Measurements from ENCODE around the gene GNAT3.

Gene GNAT3

DNA sequence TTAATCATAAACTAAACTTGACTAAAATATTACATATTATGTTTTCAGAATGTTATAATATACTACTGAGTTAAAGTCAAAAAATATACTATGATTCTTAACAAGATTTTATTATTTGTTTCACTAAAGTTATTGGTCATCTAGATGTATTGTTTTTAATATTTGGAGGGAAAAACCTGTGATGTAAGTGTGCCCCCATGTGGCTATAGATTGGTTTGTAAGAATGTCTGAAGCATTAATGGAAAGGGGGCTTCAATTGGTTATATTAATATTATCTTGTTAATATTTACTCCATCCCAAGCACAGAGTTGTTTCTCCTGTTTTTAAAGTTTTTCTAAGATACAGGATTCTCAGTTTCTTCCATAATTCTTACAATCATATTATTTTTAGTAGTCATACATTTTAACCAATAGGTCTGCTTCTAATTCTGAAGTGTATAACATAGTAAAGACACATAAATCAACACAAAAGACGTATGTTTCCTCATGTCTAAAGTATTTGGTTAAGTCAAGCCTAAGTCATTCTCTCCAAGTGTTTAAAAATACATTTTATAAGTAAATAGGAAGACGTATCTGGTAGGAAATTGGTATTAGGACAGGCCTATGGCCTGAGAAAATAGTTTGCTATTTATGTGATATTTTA lies 58.0 kb downstream of the GNAT3 start:
- no peak overlapping the region for H3K9ac ChIP-seq (ENCODE audit: low read length)
- H3K27me3 ChIP-seq (ENCODE audit: control insufficient read depth, insufficient read depth, low read length), result no peaks in the 10 kb centered on the region
- H3K4me3 ChIP-seq (ENCODE audit: low read length), result no peak overlapping the region
- H3K27ac ChIP-seq (ENCODE audit: low read depth, low read length), result no peak overlapping the region
- no peaks in the 10 kb centered on the region for H3K36me3 ChIP-seq (ENCODE audit: control insufficient read depth, insufficient read depth, low read length)
- H3K4me1 ChIP-seq (ENCODE audit: control insufficient read depth, insufficient read depth, low read length), result no peaks in the 10 kb centered on the region

DNA sequence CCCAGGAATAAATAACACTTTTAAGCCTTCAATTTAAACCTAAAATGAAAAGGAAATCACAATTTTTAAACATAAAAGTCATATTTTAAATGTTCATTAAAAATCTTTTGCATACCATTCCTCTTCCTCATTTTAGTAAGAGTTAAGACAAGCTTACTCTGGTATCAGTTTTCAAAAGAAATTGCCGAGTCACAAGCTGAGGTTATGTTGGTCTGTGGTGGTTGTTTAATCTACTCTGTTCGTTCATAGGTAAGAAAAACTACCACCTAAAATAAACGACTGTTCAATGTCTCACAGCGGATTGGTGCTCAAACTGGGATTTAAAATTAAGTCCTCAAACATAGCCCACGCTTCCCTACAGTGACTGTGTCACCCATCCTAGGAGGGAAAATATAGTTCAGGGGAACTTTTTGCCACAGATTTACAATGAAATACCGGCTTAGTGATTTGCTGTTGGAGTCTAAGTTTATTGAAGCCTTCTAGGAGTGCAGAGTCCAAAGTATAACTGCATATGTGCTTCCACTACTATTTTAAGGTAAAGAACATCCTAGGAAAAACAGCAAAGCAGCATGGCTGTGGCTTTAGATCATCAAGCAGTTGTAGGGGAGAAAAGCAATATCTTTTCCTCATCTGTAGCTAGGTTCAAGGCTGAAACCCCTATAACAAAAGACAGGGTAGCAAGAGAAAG lies 61.1 kb downstream of the GNAT3 start:
- no peaks in the 10 kb centered on the region for H3K36me3 ChIP-seq (ENCODE audit: control insufficient read depth, insufficient read depth, low read length)
- H3K4me1 ChIP-seq (ENCODE audit: control insufficient read depth, insufficient read depth, low read length), result no peaks in the 10 kb centered on the region
- no peaks in the 10 kb centered on the region for H3K27me3 ChIP-seq (ENCODE audit: control insufficient read depth, insufficient read depth, low read length)
- no peak overlapping the region for H3K9ac ChIP-seq (ENCODE audit: low read length)
- H3K27ac ChIP-seq (ENCODE audit: low read depth, low read length), result no peak overlapping the region
- H3K4me3 ChIP-seq (ENCODE audit: low read length), result no peak overlapping the region

GRCh38 chr7:80449836-80450235 lies 62.0 kb downstream of the GNAT3 start:
- Histone ChIP-seq H3K4me1 (ENCODE audit: control insufficient read depth, insufficient read depth, low read length) (peaks cover 4% of the 10 kb centered on the region), H3K9ac (ENCODE audit: low read length) (no peak overlapping the region), H3K27me3 (ENCODE audit: control insufficient read depth, insufficient read depth, low read length) (no peaks in the 10 kb centered on the region), H3K36me3 (ENCODE audit: control insufficient read depth, insufficient read depth, low read length) (no peaks in the 10 kb centered on the region), H3K4me3 (ENCODE audit: low read length) (no peak overlapping the region), H3K27ac (ENCODE audit: low read depth, low read length) (no peak overlapping the region)

- H3K4me3 ChIP-seq (ENCODE audit: low read length), result no peak overlapping the region
- no peaks in the 10 kb centered on the region for H3K36me3 ChIP-seq (ENCODE audit: control insufficient read depth, insufficient read depth, low read length)
- H3K9ac ChIP-seq (ENCODE audit: low read length), result no peak overlapping the region
- no peak overlapping the region for H3K27ac ChIP-seq (ENCODE audit: low read depth, low read length)
- H3K27me3 ChIP-seq (ENCODE audit: control insufficient read depth, insufficient read depth, low read length), result no peaks in the 10 kb centered on the region
- peaks cover 6% of the 10 kb centered on the region for H3K4me1 ChIP-seq (ENCODE audit: control insufficient read depth, insufficient read depth, low read length)
Observed at GRCh38 chr7:80445351-80445750, 66.5 kb downstream of the GNAT3 start.

DNA sequence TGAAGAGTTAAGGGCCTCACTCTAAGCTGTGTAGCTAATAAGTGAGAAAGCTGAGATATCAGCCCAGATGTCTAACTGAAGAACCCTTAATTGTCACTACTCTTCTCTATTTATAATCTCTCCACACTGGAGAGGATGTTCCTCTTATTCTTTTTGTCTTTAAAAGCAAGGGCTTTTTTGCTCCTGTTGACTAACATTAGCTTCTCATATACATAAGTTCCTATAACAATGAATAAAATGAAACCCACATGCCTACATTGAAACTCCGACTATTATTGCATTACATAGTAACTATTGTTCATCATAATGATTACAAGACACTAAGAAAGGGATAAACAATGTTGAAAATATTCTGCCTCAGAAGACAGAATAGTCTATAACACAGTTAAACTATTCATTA lies 67.1 kb downstream of the GNAT3 start:
- H3K4me1 ChIP-seq (ENCODE audit: control insufficient read depth, insufficient read depth, low read length), result peaks cover 10% of the 10 kb centered on the region
- no peak overlapping the region for H3K9ac ChIP-seq (ENCODE audit: low read length)
- no peak overlapping the region for H3K4me3 ChIP-seq (ENCODE audit: low read length)
- no peaks in the 10 kb centered on the region for H3K36me3 ChIP-seq (ENCODE audit: control insufficient read depth, insufficient read depth, low read length)
- no peaks in the 10 kb centered on the region for H3K27me3 ChIP-seq (ENCODE audit: control insufficient read depth, insufficient read depth, low read length)
- no peak overlapping the region for H3K27ac ChIP-seq (ENCODE audit: low read depth, low read length)

- no peak overlapping the region for H3K9ac ChIP-seq (ENCODE audit: low read length)
- no peaks in the 10 kb centered on the region for H3K27me3 ChIP-seq (ENCODE audit: control insufficient read depth, insufficient read depth, low read length)
- no peaks in the 10 kb centered on the region for H3K36me3 ChIP-seq (ENCODE audit: control insufficient read depth, insufficient read depth, low read length)
- H3K4me3 ChIP-seq (ENCODE audit: low read length), result no peak overlapping the region
- H3K4me1 ChIP-seq (ENCODE audit: control insufficient read depth, insufficient read depth, low read length), result peaks cover 10% of the 10 kb centered on the region
- no peak overlapping the region for H3K27ac ChIP-seq (ENCODE audit: low read depth, low read length)
Observed at GRCh38 chr7:80443325-80443724, 68.5 kb downstream of the GNAT3 start.

DNA sequence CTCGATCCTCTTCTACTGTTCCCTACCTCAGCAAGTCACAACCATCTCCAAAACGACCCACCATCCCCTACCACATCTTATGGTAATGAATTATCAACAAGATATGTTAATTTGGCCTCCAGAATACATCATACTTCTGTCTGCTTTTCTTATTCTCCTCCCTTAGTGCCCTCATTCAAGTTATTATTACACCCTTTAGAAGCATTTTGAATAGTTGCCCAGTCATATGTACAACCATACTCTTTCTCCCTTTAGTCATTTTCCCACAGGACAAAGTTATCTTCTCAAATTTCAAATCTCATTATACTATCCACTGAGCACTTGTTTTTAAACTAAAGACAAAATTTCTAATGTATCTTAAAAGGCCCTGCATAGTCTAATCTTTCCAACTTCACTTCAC lies 71.0 kb downstream of the GNAT3 start:
- no peaks in the 10 kb centered on the region for H3K36me3 ChIP-seq (ENCODE audit: control insufficient read depth, insufficient read depth, low read length)
- H3K27ac ChIP-seq (ENCODE audit: low read depth, low read length), result no peak overlapping the region
- H3K4me3 ChIP-seq (ENCODE audit: low read length), result no peak overlapping the region
- H3K9ac ChIP-seq (ENCODE audit: low read length), result no peak overlapping the region
- H3K4me1 ChIP-seq (ENCODE audit: control insufficient read depth, insufficient read depth, low read length), result peaks cover 10% of the 10 kb centered on the region
- no peaks in the 10 kb centered on the region for H3K27me3 ChIP-seq (ENCODE audit: control insufficient read depth, insufficient read depth, low read length)

DNA sequence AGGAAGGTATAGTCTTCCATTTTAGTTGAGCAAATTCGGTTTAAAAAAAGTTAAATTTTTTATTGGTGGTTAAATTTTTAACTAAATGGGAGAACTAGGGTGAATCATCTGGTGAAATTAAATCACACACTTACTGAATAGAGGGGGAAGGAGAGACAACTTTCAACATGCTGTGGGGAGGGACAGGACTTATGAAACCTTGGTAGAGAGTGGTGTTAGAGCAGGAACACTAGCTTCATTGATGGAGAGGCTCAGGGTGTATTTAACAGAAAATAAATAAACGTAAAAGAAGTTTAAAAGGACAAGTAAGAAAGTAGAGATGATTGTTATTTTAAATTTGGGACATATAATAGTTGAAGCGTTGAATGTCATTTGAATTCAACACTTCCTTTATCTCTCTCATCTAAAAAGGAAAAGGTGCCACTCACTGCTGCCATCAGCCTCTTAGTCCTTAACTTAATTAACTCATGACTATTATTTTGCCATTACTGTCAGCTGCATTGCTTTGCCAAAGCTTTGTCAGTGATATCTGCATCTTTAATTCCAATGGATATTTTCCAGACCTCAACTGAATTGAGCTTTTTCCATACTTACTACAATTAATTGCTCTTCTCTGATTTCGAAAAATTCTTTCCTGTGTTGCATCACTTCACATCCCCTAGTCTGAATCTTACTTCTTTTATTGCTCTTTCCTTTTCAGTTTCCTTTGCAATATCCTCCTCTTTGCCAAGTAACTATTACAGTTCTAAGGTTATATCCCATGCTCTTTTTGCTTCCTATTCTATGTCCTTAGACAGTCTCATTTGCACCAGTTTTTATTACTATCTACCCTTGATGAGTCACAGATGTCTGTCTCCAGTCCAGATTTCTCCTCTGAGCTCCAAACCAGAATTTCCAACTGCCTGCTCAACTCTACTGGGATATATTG lies 71.7 kb downstream of the GNAT3 start:
- Histone ChIP-seq H3K4me1 (ENCODE audit: control insufficient read depth, insufficient read depth, low read length) (peaks cover 6% of the 10 kb centered on the region), H3K9ac (ENCODE audit: low read length) (no peak overlapping the region), H3K27ac (ENCODE audit: low read depth, low read length) (no peak overlapping the region), H3K27me3 (ENCODE audit: control insufficient read depth, insufficient read depth, low read length) (no peaks in the 10 kb centered on the region), H3K36me3 (ENCODE audit: control insufficient read depth, insufficient read depth, low read length) (no peaks in the 10 kb centered on the region), H3K4me3 (ENCODE audit: low read length) (no peak overlapping the region)

DNA sequence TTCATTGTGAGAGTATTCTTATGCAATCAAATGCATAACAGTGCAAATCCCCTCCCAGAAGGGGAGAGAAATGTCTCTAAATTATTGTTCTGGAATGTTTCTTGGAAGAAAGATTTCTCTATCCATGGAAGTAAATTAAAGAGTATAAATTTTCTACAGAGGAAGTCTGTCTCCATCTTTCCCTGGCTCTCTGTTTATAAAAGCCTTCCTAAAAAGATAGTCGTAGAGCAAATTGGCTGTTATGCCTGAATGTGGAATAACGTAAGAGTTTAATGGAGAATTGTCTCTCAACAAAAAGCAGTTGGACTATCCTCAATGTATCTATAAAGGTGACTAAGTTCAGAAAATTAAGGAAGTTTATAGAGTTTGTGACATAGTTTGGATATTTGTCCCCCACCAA lies 76.3 kb downstream of the GNAT3 start:
- Histone ChIP-seq H3K27ac (ENCODE audit: low read depth, low read length) (no peak overlapping the region), H3K4me1 (ENCODE audit: control insufficient read depth, insufficient read depth, low read length) (peaks cover 5% of the 10 kb centered on the region), H3K9ac (ENCODE audit: low read length) (no peak overlapping the region)

DNA sequence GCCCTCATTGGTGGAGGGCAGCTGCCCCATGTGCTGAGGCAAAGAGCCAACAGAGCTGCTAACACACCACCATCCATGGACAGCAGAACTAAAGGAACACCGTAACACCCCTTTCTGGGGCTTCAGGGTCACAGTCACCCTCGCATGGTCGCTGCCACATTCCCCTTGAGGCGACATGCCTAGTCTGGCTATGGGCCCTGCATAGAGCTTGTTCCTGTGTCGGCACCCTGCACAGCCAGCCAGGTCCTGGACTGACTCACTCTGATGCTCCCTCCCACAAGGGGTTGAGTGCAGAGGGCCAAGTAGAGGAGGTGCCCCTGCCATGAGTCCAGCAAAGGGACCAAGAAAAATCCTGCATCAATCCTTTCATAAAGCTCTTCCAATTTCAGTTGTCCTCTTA lies 77.8 kb downstream of the GNAT3 start:
- Histone ChIP-seq H3K9ac (ENCODE audit: low read length) (no peak overlapping the region), H3K27ac (ENCODE audit: low read depth, low read length) (no peak overlapping the region), H3K4me3 (ENCODE audit: low read length) (no peak overlapping the region), H3K27me3 (ENCODE audit: control insufficient read depth, insufficient read depth, low read length) (no peaks in the 10 kb centered on the region), H3K36me3 (ENCODE audit: control insufficient read depth, insufficient read depth, low read length) (no peaks in the 10 kb centered on the region), H3K4me1 (ENCODE audit: control insufficient read depth, insufficient read depth, low read length) (no peaks in the 10 kb centered on the region)

More for the DNA sequence above, 76.3 kb downstream of the GNAT3 start:
- H3K4me3 ChIP-seq (ENCODE audit: low read length), result no peak overlapping the region
- H3K36me3 ChIP-seq (ENCODE audit: control insufficient read depth, insufficient read depth, low read length), result no peaks in the 10 kb centered on the region
- no peaks in the 10 kb centered on the region for H3K27me3 ChIP-seq (ENCODE audit: control insufficient read depth, insufficient read depth, low read length)

DNA sequence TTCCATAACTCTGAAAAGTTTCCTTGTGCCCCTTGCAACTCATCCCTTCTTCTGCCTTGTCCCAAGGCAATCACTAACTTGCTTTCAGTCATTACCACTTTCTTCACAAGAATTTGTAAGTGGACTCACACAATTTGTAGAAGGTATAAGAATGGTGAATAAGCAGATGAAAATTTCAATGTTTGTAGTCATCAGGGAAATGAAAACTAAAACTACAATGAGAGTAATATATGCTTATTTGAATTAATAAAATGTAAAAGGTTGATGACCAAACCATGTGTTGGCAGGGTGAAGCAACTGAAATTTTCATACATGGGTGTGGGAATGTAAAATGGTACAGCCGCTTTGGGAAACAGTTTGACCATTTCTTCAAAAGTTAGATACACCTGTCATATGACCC lies 79.7 kb downstream of the GNAT3 start:
- H3K27me3 ChIP-seq (ENCODE audit: control insufficient read depth, insufficient read depth, low read length), result no peaks in the 10 kb centered on the region
- no peak overlapping the region for H3K9ac ChIP-seq (ENCODE audit: low read length)
- H3K4me3 ChIP-seq (ENCODE audit: low read length), result no peak overlapping the region
- H3K4me1 ChIP-seq (ENCODE audit: control insufficient read depth, insufficient read depth, low read length), result no peaks in the 10 kb centered on the region
- no peaks in the 10 kb centered on the region for H3K36me3 ChIP-seq (ENCODE audit: control insufficient read depth, insufficient read depth, low read length)
- no peak overlapping the region for H3K27ac ChIP-seq (ENCODE audit: low read depth, low read length)

DNA sequence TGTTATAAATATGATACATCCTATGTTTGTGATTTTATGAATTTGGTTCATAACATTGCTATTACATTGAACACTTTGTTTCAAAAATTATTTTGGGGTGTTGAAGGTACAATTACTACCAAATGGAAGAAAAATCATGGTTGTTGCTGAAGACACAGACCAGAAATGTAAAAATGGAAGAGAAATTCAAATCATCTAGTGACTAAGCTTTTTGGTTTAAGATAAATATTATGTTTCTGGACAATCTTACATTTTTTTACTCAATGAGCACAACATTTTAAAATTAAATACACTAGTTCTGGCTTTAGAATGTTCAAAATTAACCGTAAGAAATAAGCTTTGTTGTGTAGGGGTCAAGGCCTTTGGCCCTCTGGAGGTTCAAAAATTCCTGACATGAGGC lies 82.7 kb downstream of the GNAT3 start:
- Histone ChIP-seq H3K4me3 (ENCODE audit: low read length) (no peak overlapping the region), H3K27me3 (ENCODE audit: control insufficient read depth, insufficient read depth, low read length) (no peaks in the 10 kb centered on the region), H3K4me1 (ENCODE audit: control insufficient read depth, insufficient read depth, low read length) (no peaks in the 10 kb centered on the region), H3K9ac (ENCODE audit: low read length) (no peak overlapping the region), H3K36me3 (ENCODE audit: control insufficient read depth, insufficient read depth, low read length) (no peaks in the 10 kb centered on the region), H3K27ac (ENCODE audit: low read depth, low read length) (no peak overlapping the region)

All from rectal smooth muscle tissue (tissue), 1 donor.